ENCODE results near the gene MYO9B. TPM values are rescaled to one million over a fixed set of nuclear protein-coding genes. Genes with fewer than 3 reads are reported as not detected.

Gene MYO9B
- total RNA-seq, 1 donor from 2014 or later: 15.5 TPM

DNA sequence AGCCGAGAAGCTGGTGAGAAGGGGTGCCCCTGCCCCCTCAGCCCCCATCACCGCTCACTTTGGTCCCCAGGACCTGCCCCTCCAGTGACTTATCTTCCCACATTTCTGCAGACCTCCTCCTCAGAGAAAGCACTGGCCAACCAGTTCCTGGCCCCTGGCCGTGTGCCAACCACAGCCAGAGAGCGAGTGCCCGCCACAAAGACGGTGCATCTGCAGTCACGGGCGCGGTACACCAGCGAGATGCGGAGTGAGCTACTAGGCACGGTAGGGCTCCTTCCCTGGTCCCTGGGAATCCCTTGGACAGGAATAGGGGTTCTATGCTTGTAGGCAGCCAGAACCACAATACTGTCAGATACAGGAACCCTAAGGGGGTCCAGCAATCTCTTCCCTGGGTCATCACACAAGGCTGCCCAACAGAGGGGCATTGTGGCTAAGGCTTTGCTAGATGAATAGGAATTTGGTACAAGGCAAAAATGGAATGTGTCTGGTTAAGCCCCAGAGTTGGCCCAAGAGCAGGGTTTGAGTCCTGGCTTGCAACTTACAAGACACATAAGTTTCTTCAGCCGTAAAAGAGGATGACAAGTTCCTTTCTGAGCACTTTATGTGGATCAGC, 140.6 kb downstream of the MYO9B start:
- TF ChIP-seq, protein P1, sequence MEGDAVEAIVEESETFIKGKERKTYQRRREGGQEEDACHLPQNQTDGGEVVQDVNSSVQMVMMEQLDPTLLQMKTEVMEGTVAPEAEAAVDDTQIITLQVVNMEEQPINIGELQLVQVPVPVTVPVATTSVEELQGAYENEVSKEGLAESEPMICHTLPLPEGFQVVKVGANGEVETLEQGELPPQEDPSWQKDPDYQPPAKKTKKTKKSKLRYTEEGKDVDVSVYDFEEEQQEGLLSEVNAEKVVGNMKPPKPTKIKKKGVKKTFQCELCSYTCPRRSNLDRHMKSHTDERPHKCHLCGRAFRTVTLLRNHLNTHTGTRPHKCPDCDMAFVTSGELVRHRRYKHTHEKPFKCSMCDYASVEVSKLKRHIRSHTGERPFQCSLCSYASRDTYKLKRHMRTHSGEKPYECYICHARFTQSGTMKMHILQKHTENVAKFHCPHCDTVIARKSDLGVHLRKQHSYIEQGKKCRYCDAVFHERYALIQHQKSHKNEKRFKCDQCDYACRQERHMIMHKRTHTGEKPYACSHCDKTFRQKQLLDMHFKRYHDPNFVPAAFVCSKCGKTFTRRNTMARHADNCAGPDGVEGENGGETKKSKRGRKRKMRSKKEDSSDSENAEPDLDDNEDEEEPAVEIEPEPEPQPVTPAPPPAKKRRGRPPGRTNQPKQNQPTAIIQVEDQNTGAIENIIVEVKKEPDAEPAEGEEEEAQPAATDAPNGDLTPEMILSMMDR (IDR thresholded peaks at IDR 0.05; ENCODE audit: insufficient read depth, low read length, severe bottlenecking): no peak
- H3K4me3 ChIP-seq (ENCODE audit: low read depth, low read length): no peak overlapping the region
- FAIRE-seq (peak; percentile 88), DNase-seq (ENCODE audit: low read depth) (no peak)
- no peaks in the 10 kb centered on the region for H3K27me3 ChIP-seq (ENCODE audit: control insufficient read depth, insufficient read depth, low read length)
- peaks cover 11% of the 10 kb centered on the region for H3K36me3 ChIP-seq (ENCODE audit: control insufficient read depth, insufficient read depth, low read length)

DNA sequence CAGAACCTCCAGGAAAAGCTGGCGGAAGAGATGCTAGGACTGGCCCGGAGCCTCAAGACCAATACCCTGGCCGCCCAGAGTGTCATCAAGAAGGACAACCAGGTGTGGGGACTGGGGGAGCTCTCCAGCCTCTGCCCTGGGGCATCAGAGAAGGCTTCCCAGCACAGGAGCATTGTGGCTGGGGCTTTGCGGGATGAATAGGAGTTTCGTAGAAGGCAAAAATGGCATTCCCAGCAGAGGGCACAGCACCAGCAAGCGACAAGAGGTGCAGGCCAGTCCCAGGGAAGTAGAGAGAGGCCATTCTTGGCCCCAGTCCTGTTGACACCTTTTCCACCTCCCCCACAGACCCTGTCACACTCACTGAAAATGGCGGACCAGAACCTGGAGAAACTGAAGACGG, 143.7 kb downstream of the MYO9B start:
- Histone ChIP-seq H3K27me3 (ENCODE audit: control insufficient read depth, insufficient read depth, low read length) (no peaks in the 10 kb centered on the region), H3K4me3 (ENCODE audit: low read depth, low read length) (no peak overlapping the region), H3K36me3 (ENCODE audit: control insufficient read depth, insufficient read depth, low read length) (peaks cover 6% of the 10 kb centered on the region)
- TF ChIP-seq, protein P1 (IDR thresholded peaks at IDR 0.05; ENCODE audit: insufficient read depth, low read length, severe bottlenecking): no peak
- no peak for FAIRE-seq
- no peak for DNase-seq (ENCODE audit: low read depth)

DNA sequence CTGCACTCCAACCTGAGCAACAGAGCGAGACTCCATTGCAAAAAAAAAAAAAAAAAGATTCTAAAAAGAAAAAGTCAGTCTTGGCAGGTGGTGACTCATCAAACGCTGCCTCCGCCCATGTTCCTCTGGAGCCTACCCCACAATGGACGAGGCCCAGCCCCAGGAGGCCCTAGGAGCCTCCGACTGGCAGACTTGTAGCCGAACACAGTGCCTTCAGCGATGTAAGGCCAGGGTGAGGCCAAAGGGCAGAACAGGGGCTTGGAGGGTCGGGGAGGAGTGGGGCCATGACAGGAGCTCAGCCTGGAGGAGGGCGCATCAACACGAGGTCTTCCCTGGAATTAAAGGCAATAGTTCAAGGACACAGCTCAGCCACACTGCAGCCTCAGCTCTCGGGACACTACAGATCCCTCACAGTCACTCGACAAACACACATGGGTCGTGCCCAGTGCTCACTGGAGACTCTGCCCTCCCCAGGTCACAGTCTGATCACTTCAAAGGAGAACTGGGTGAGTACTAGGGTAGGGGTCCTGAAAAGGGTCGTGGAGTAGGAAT, 144.7 kb downstream of the MYO9B start:
- no peak overlapping the region for H3K4me3 ChIP-seq (ENCODE audit: low read depth, low read length)
- TF ChIP-seq, protein P1 (IDR thresholded peaks at IDR 0.05; ENCODE audit: insufficient read depth, low read length, severe bottlenecking): no peak
- FAIRE-seq: no peak
- peak; percentile 61 for DNase-seq (ENCODE audit: low read depth)
- peaks cover 6% of the 10 kb centered on the region for H3K36me3 ChIP-seq (ENCODE audit: control insufficient read depth, insufficient read depth, low read length)
- no peaks in the 10 kb centered on the region for H3K27me3 ChIP-seq (ENCODE audit: control insufficient read depth, insufficient read depth, low read length)

DNA sequence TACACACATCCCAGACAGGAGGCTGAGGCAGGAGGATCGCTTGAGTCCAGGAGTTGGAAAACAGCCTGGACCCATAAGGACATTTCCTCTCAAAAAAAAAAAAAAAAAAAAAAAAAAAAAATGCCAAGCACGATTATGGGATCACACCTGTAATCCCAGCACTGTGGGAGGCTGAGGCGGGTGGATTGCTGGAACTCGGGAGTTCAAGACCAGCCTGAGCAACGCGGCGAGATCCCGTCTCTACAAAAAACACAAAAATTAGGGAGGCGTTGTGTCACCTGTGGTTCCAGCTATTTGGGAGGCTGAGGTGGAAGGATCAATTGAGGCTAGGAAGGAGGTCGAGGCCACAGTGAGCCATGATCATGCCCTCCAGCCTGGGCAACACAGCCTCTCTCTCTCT, 149.5 kb downstream of the MYO9B start:
- TF ChIP-seq, protein P1 (IDR thresholded peaks at IDR 0.05; ENCODE audit: insufficient read depth, low read length, severe bottlenecking): no peak
- Histone ChIP-seq H3K36me3 (ENCODE audit: control insufficient read depth, insufficient read depth, low read length) (peaks cover 1% of the 10 kb centered on the region), H3K27me3 (ENCODE audit: control insufficient read depth, insufficient read depth, low read length) (no peaks in the 10 kb centered on the region), H3K4me3 (ENCODE audit: low read depth, low read length) (no peak overlapping the region)
- FAIRE-seq: no peak
- DNase-seq (ENCODE audit: low read depth): no peak

DNA sequence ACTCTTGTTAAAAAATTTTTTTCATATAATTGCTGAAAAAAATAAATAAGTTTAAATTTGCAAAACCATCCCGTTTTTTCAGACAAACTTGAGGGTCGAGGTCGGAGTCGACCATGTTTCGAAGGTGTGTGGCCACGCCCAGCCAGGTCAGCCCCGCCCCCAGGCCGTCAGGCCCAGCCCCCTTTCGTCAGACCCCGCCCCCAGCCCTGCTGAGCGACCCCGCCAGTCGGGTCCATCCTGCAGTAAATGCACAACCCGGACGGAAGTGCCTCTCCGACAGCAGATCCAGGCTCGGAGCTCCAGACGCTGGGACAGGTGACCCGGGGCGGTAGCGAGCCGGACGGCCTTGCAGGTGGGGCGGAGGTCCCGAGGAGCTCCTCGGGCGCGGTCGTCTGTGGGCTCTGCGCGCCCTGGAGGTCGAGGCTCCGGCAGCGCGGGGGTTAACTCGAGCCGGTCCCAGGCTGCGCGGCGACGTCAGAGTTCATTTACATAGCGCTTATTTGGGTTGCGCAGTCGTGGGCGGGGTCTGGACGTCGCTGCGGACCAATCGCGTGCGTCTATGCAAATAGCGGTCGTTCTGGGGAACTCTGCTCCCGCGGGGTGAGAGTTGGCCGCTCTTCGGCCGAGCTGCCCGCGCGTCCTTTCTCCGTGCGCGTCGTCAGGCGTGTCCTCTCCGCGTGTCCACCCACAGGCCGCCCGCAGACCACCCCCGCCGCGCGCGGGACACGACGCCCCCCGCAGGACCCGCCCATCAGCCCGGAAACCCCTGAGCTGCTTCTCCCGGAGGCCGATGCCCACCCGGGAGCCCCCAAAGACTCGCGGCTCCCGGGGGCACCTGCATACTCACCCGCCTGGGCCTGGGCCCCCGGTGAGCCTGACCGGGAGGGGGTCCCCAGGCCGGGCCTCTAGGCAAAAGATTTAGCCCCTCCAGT, 150.7 kb downstream of the MYO9B start, which contains the start of gene OCEL1:
OCEL1 (plus strand) TSS at position 225 of the 932 bp plus-strand sequence; CDS start at position 247, 22 bp downstream.
- FAIRE-seq: no peak
- H3K36me3 ChIP-seq (ENCODE audit: control insufficient read depth, insufficient read depth, low read length): peaks cover 4% of the 10 kb centered on the region
- peak; percentile 89 for DNase-seq (ENCODE audit: low read depth)
- H3K4me3 ChIP-seq (ENCODE audit: low read depth, low read length): peak within 1 kb of the TSS; percentile 68
- H3K27me3 ChIP-seq (ENCODE audit: control insufficient read depth, insufficient read depth, low read length): no peaks in the 10 kb centered on the region
- TF ChIP-seq, protein P1 (IDR thresholded peaks at IDR 0.05; ENCODE audit: insufficient read depth, low read length, severe bottlenecking): no peak
